HG03378 (cell line): ENCODE data around the gene EBF3.

Experiments
- ATAC-seq: cut with Tn5 transposase; IDR thresholded peaks from one replicate; pipeline ENCODE4 v1.9.1; 2021; ENCODE audit warnings: mild to moderate bottlenecking, moderate library complexity; ENCODE audit not compliant: unreplicated experiment

The EBF3 gene

GRCh38 chr10:129963641-129964501 is at the start of gene EBF3:
TSS of gene EBF3 (minus strand) at chr10:129964274. CDS start at chr10:129963768, 506 bp downstream.
- no peak for ATAC-seq

GRCh38 chr10:130013335-130014262 is 49.5 kb upstream of the EBF3 start:
- no peak for ATAC-seq

GRCh38 chr10:130012129-130012528 is 48.1 kb upstream of the EBF3 start:
- no peak for ATAC-seq

- no peak for ATAC-seq
Measured at GRCh38 chr10:130010653-130011052, 46.6 kb upstream of the EBF3 start.

GRCh38 chr10:130009228-130009627 is 45.2 kb upstream of the EBF3 start:
- ATAC-seq: no peak

GRCh38 chr10:130003787-130004613 is 39.9 kb upstream of the EBF3 start:
- ATAC-seq: no peak

GRCh38 chr10:130003166-130003565 is 39.1 kb upstream of the EBF3 start:
- ATAC-seq: no peak

GRCh38 chr10:130002606-130003005 is 38.5 kb upstream of the EBF3 start:
- no peak for ATAC-seq

- ATAC-seq: no peak
Measured at GRCh38 chr10:130000918-130001317, 36.8 kb upstream of the EBF3 start.

GRCh38 chr10:129999140-129999539 is 35.1 kb upstream of the EBF3 start:
- ATAC-seq: no peak

GRCh38 chr10:129993621-129994020 is 29.5 kb upstream of the EBF3 start:
- ATAC-seq: no peak

GRCh38 chr10:129992356-129992755 is 28.3 kb upstream of the EBF3 start:
- no peak for ATAC-seq

- no peak for ATAC-seq
Measured at GRCh38 chr10:129982825-129983224, 18.8 kb upstream of the EBF3 start.

GRCh38 chr10:129978980-129979379 is 14.9 kb upstream of the EBF3 start:
- ATAC-seq: no peak

GRCh38 chr10:129978322-129978721 is 14.2 kb upstream of the EBF3 start:
- ATAC-seq: no peak

GRCh38 chr10:129977794-129978193 is 13.7 kb upstream of the EBF3 start:
- no peak for ATAC-seq

- no peak for ATAC-seq
Measured at GRCh38 chr10:129973674-129974059, 9.6 kb upstream of the EBF3 start.

GRCh38 chr10:129972966-129973673 is 9.0 kb upstream of the EBF3 start:
- ATAC-seq: no peak

GRCh38 chr10:129972145-129972965 is 8.3 kb upstream of the EBF3 start:
- ATAC-seq: no peak
